Stimulated activated CD8-positive, alpha-beta memory T cell treated with anti-CD3 and anti-CD28 coated beads, Interleukin-12 subunit alpha, Interleukin-12 subunit beta, amount 100 ng/mL, for 24 hours (primary cell): ENCODE results near the gene TBX21.
"Not testable (repeated sequence)": the region's sequence is repeated elsewhere in the genome, so short reads cannot be mapped to it uniquely, and the experiment has no call there.

Source experiments
- DNase-seq: peaks from one replicate; pipeline ENCODE4 v3.0.0-alpha.2; 2020; ENCODE audit errors: extremely low read depth

TBX21 gene

GRCh38 chr17:47731396-47731795 lies 1.6 kb upstream of the TBX21 start:
- DNase-seq = no peak

DNA sequence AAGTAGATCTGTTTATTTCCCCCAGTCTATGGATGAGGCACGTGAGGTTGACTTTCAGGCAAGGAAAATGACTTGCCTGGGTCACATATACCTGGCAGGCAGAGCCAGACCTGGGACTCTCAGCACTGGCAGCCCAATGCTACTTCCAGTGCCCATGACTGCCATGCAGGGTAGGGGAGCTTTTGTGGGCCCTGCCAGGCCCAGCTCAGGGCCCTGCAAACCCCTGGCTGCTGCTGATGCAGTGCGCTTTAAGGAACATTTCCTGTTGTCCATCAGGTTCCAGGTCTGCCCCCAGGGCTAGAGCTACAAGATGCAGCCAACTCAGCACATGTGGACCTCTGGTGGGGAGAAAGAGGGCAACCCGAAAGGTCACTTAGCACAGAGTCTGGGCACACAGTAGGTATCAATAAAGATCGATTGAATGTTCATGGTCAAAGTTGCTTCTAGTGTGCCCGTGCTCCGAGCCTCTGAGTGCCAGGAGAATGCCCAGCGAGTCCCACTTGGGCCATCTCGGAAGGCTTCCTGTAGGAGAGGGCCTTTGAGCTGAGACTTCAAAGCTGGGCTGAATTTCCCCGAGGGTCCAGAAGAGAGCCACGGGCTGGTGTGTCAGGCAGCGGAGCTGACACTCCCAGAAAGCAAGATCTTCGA lies 513 bp upstream of the TBX21 start:
- DNase-seq = no peak

DNA sequence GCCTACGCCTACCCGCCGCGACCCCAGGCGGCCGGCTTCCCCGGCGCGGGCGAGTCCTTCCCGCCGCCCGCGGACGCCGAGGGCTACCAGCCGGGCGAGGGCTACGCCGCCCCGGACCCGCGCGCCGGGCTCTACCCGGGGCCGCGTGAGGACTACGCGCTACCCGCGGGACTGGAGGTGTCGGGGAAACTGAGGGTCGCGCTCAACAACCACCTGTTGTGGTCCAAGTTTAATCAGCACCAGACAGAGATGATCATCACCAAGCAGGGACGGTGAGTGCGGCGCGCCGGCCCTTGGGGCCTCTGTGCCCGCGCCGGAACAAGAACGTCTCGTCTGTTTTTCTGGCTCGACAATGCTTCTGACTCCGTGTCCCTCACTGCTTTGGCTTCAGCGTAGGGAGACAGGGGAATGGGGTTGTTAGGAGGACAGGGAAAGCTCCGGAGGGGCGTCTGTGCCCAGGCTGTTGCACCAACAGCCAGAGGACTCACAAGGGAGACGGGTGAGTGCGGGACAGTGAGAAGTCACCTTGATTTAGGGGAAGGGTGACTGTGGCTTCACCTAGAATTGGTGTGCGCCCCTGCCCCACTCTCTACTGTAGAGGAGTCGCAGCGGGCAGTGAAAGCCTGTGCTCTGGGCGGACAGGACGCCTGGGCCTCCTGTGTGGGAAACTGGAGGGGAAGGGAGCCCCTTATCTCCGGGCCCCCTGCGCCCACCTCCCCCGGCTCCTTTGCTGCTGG lies 806 bp downstream of the TBX21 start:
- DNase-seq = no peak

- DNase-seq = no peak
Measured at GRCh38 chr17:47735139-47735464, 2.1 kb downstream of the TBX21 start.

DNA sequence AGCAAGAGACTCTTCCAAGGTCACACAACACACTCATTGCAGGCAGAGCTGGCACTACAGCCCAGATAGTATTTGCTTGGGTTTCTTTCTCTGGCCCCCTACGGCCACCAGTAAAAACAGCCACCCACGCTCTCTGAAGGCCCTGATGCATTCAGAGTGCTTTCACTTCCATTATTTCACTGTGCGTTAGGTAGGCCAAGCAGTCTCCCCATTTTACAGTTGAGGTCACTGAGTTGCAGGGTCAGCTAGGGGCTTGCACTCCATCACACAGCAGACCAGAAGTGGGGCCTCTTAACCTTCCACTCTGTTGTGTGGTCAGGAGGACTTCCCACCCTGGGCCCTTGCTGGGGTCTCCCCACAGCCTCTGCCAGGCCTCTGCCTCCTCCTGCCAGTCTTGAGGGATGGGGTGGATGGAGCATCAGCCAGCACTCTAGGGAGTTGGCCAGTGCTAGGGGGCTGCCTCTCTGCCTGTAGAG lies 2.5 kb downstream of the TBX21 start:
- DNase-seq = no peak

GRCh38 chr17:47736501-47737495 lies 3.8 kb downstream of the TBX21 start:
- no peak for DNase-seq

GRCh38 chr17:47738178-47738577 lies 5.1 kb downstream of the TBX21 start:
- no peak for DNase-seq

DNA sequence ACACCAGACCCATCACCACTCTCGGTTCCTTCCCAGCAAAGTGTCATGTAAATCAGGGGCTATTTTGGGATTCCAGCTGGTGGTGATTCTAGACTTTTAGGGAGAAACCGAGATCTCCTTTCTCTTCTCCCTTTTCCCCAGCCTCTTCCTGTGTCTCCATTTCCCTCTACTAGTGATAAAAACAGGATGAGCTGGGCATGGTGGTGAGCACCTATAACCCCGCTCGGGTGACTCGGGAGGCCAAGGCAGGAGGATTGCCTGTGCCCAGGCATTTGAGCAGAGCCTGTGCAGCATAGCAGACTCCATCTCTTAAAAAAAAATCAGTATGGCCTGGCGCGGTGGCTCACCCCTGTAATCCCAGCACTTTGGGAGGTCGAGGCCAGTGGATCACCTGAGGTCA lies 6.1 kb downstream of the TBX21 start:
- DNase-seq = no peak

GRCh38 chr17:47739945-47740344 lies 6.9 kb downstream of the TBX21 start:
- DNase-seq = not testable (repeated sequence)

DNA sequence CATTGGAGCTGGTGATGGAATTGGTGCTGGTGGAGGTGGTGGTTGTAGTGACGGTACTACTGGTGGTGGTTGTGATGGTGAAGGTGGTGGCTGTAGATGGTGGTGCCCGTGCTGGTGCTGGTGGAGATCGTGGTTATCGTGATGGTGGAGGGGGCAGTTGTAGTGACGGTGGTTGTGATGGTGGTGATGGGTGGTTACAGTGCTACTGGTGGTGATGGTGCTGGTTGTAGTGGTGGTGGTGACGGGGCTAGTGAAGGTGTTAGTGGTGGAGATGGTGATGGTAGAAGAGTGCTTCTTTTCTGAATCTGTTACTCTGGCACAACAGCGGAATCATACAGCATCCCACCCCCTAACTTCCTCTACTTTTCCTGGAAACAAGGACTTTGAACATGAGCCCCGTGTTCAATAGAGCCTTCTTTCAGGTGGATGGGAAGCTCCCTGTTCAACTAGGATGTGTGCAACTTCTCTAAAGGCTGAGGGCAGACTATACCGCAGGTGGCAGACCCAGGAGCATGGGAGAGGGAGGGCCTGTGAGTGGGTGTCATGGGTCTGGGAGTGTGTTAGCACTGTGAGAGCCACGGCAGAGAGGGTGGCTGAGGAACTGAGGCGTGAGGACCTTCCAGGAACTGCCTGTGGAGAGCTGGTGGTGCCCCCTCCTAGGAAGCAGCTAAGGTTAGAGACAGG lies 8.2 kb downstream of the TBX21 start:
- no peak for DNase-seq

GRCh38 chr17:47741793-47742145 lies 8.7 kb downstream of the TBX21 start:
- no peak for DNase-seq

GRCh38 chr17:47742319-47743181 lies 9.5 kb downstream of the TBX21 start:
- no peak for DNase-seq

DNA sequence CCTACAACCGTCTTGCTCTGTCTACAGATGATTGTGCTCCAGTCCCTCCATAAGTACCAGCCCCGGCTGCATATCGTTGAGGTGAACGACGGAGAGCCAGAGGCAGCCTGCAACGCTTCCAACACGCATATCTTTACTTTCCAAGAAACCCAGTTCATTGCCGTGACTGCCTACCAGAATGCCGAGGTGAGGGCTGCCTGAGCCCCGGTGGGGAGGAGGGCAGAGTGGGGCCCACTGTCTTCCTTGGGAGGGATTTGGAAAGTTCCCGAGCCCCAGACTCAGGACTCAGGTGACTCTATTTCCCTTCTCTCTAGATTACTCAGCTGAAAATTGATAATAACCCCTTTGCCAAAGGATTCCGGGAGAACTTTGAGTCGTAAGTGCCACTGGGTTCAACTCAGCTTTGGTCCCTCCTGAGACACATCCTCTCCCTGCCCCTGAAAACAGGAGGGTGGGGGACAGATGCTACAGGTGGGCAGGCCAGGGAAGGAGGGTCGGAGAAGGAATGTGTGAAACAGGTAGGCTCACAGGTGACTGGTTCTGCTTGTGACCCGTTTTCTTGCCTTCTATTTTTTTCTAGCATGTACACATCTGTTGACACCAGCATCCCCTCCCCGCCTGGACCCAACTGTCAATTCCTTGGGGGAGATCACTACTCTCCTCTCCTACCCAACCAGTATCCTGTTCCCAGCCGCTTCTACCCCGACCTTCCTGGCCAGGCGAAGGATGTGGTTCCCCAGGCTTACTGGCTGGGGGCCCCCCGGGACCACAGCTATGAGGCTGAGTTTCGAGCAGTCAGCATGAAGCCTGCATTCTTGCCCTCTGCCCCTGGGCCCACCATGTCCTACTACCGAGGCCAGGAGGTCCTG lies 11.4 kb downstream of the TBX21 start:
- no peak for DNase-seq

DNA sequence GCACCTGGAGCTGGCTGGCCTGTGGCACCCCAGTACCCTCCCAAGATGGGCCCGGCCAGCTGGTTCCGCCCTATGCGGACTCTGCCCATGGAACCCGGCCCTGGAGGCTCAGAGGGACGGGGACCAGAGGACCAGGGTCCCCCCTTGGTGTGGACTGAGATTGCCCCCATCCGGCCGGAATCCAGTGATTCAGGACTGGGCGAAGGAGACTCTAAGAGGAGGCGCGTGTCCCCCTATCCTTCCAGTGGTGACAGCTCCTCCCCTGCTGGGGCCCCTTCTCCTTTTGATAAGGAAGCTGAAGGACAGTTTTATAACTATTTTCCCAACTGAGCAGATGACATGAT lies 12.0 kb downstream of the TBX21 start:
- DNase-seq = no peak

GRCh38 chr17:47751471-47751870 lies 18.4 kb downstream of the TBX21 start:
- DNase-seq = no peak

DNA sequence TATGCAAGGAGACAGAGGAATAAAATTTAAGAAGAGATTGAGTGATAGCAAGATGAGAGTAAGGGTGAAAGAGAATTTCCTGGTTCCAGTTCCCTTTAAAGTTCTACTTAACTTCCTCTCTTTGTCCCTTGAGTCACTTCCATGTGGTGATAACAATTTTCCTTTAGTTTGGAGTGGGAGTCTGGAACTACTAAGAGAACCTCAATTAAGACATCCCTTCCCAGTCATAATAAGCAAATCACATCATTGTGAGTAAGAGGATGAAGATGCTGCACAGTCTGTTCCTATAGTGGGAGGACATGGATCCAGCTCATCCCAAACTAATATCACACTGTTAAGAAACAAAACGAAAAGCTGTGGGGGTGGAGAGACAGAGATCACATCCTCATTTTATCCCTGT lies 24.4 kb downstream of the TBX21 start:
- no peak for DNase-seq

DNA sequence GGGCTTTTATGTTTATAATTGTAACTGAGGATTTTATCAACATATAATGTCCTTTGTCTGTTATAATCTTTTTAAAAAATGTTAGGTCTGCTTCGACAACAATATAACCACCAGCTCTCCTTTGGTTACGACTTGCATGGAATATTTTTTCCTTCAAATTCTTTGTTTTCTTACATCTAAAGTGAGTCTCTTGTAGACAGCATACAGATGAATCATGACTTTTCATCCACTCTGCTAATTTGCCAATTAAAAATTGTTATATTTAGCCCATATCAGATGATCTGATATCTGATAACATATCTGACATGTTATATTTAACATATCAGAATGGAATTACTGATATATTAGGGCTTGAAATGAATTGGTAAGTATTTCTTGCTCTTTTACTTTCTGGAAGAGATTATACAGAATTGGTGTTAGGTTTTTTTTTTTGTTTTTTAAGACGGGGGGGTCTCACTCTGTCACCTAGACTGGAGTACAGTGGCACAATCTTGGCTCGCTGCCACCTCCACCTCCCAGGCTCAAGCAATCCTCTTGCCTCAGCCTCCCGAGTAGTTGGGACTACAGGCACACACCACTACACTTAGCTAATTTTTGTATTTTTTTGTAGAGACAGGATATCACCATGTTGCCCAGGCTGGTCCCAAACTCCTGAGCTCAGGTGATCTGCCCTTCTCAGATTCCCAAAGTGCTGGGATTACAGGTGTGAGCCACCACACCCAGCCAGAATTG lies 27.5 kb downstream of the TBX21 start:
- no peak for DNase-seq

- no peak for DNase-seq
Measured at GRCh38 chr17:47762728-47763127, 29.7 kb downstream of the TBX21 start.

DNA sequence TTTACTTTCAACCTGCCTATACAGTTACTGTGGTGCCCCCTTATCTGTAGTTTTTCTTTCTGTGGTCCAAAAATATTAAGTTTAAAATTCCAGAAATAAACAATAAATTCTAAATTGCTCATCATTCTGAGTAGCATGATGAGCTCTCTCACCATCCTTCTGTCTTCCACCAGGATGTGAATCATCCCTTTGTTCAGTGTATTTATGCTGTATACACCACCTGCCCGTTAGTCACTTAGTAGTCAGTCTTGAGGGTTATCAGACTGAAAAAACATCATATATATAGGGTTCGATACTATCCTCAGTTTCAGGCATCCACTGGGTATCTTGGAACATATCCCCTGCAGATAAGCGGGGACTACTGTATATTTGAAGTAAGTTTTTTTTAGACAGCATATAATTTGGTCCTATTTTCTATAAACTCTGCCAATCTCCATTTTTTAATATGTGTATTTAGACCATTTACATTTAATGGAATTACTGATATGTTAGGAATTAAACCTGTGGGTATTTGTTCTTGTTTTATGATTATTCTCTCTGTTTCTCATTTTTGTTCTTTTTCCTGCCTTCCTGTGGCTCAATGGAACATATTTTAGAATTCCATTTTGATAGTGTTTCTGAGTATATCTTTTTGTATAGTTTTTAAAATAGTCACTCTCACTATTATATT lies 31.0 kb downstream of the TBX21 start:
- no peak for DNase-seq
